ENCODE measurements around the gene IRS1. TPM values are rescaled to one million over a fixed set of nuclear protein-coding genes. Genes with fewer than 3 reads are reported as not detected.

IRS1 gene
- polyA plus RNA-seq, 4 donors, result 11.4 to 14.8 (median 12.7) TPM

GRCh38 chr2:226825056-226825455 is 25.4 kb upstream of the IRS1 start:
- DNase-seq (ENCODE audit: low read depth in 4 of 4, low spot score in 2 of 4), result no peak

GRCh38 chr2:226818930-226819329 is 19.3 kb upstream of the IRS1 start:
- DNase-seq (ENCODE audit: low read depth in 4 of 4, low spot score in 2 of 4), result no peak

- no peak for DNase-seq (ENCODE audit: low read depth in 4 of 4, low spot score in 2 of 4)
Measured at GRCh38 chr2:226813148-226813701, 13.6 kb upstream of the IRS1 start.

GRCh38 chr2:226803410-226803809 is 3.8 kb upstream of the IRS1 start:
- DNase-seq (ENCODE audit: low read depth in 4 of 4, low spot score in 2 of 4), result no peak

- DNase-seq (ENCODE audit: low read depth in 4 of 4, low spot score in 2 of 4), result no peak
Measured at GRCh38 chr2:226802573-226802972, 3.0 kb upstream of the IRS1 start.

GRCh38 chr2:226800941-226801784 is 1.5 kb upstream of the IRS1 start:
- peak in 2 of 4 donors; percentile 69 to 86 for DNase-seq (ENCODE audit: low read depth in 4 of 4, low spot score in 2 of 4)

GRCh38 chr2:226799976-226800940 is 638 bp upstream of the IRS1 start:
- DNase-seq (ENCODE audit: low read depth in 4 of 4, low spot score in 2 of 4), result no peak

GRCh38 chr2:226798422-226799210 is 1.0 kb downstream of the IRS1 start:
- DNase-seq (ENCODE audit: low read depth in 4 of 4, low spot score in 2 of 4), result no peak

GRCh38 chr2:226797989-226798421 is 1.6 kb downstream of the IRS1 start:
- DNase-seq (ENCODE audit: low read depth in 4 of 4, low spot score in 2 of 4), result no peak

- DNase-seq (ENCODE audit: low read depth in 4 of 4, low spot score in 2 of 4), result no peak
Measured at GRCh38 chr2:226797289-226797988, 2.2 kb downstream of the IRS1 start.

- DNase-seq (ENCODE audit: low read depth in 4 of 4, low spot score in 2 of 4), result no peak
Measured at GRCh38 chr2:226796840-226797288, 2.8 kb downstream of the IRS1 start.

- no peak for DNase-seq (ENCODE audit: low read depth in 4 of 4, low spot score in 2 of 4)
Measured at GRCh38 chr2:226796012-226796839, 3.4 kb downstream of the IRS1 start.

GRCh38 chr2:226795281-226796011 is 4.2 kb downstream of the IRS1 start:
- no peak for DNase-seq (ENCODE audit: low read depth in 4 of 4, low spot score in 2 of 4)

GRCh38 chr2:226794751-226795171 is 4.9 kb downstream of the IRS1 start:
- no peak for DNase-seq (ENCODE audit: low read depth in 4 of 4, low spot score in 2 of 4)

GRCh38 chr2:226794196-226794661 is 5.4 kb downstream of the IRS1 start:
- DNase-seq (ENCODE audit: low read depth in 4 of 4, low spot score in 2 of 4), result no peak

- no peak for DNase-seq (ENCODE audit: low read depth in 4 of 4, low spot score in 2 of 4)
Measured at GRCh38 chr2:226793646-226794045, 6.0 kb downstream of the IRS1 start.

GRCh38 chr2:226792155-226792881 is 7.3 kb downstream of the IRS1 start:
- no peak for DNase-seq (ENCODE audit: low read depth in 4 of 4, low spot score in 2 of 4)

Data from left renal cortex interstitium (tissue), 4 donors.